GM12878 (cell line): ENCODE results near the gene SLC35C1. TPM values are rescaled to one million over a fixed set of nuclear protein-coding genes. Genes with fewer than 3 reads are reported as not detected.

Experiments
- ATAC-seq: fragments of 200-7000 bp; cut with Tn5 transposase; 3 replicates; pipeline ENCODE4 v1.9.1; 2020; ENCODE audit warnings: mild to moderate bottlenecking, moderate library complexity
- BruUV-seq: library from RNA; stranded (reverse); fragments of 400-500 nt; replicated peaks from 2 replicates; lab custom pipeline; 2021; lab: Mats Ljungman, UMichigan
- CTCF ChIA-PET: fragments of 300-600 bp; sonication (Branson Sonifier 250); formaldehyde crosslinking; extraction: SDS; loops from one replicate; lab custom pipeline; 2021; ENCODE audit warnings: inconsistent platforms; lab: Yijun Ruan, JAX
- POLR2A ChIA-PET: fragments of 350-600 bp; formaldehyde crosslinking; extraction: SDS; loops from one replicate; lab custom pipeline; 2021; ENCODE audit warnings: inconsistent platforms; lab: Charles Lee
- RAD21 ChIA-PET: fragments of 300-600 bp; sonication (Branson Sonifier 250); formaldehyde crosslinking; loops from one replicate; lab custom pipeline; 2023; ENCODE audit warnings: antibody characterized with exemption; ENCODE audit not compliant: unreplicated experiment; lab: Charles Lee
- SMC1A ChIA-PET: fragments of 300-600 bp; sonication (Branson Sonifier 250); formaldehyde crosslinking; loops from one replicate; lab custom pipeline; 2023; ENCODE audit not compliant: unreplicated experiment, uncharacterized antibody; lab: Charles Lee
- DNase-seq: peaks from one replicate; pipeline ENCODE4 v3.0.0-alpha.2; 2011; ENCODE audit warnings: low read depth, low spot score
- FAIRE-seq: peaks from 3 replicates; lab custom pipeline; 2011; peaks lifted over from hg19 to GRCh38; lab: Jason Lieb, UNC
- H2AFZ ChIP-seq: 2 replicates; pipeline ENCODE4 v1.6.0; 2011; ENCODE audit warnings: low read depth, low read length, control low read depth; ENCODE audit not compliant: control insufficient read depth
- H3K27ac ChIP-seq: 2 replicates; pipeline ENCODE4 v1.5.1; 2011; ENCODE audit warnings: control low read depth; ENCODE audit not compliant: control insufficient read depth, insufficient read depth
- H3K27me3 ChIP-seq, 2 experiments: replicated peaks in 1 of 2; 2 replicates each; pipeline versions ENCODE4 v1.6.0 to v1.6.1; 2011; ENCODE audit warnings: low read length in 1 of 2; ENCODE audit not compliant: control insufficient read depth in 2 of 2, insufficient read depth in 2 of 2
- H3K36me3 ChIP-seq, 2 experiments: 2 replicates each; pipeline ENCODE4 v1.5.1; 2011; ENCODE audit warnings: low read length in 1 of 2; ENCODE audit not compliant: control insufficient read depth in 2 of 2, insufficient read depth in 2 of 2
- H3K4me1 ChIP-seq: 2 replicates; pipeline ENCODE4 v1.6.1; 2011; ENCODE audit warnings: mild to moderate bottlenecking, low read length, moderate library complexity, mixed read lengths; ENCODE audit not compliant: control insufficient read depth, insufficient read depth
- H3K4me2 ChIP-seq: 2 replicates; pipeline ENCODE4 v1.6.0; 2011; ENCODE audit warnings: control low read depth; ENCODE audit not compliant: control insufficient read depth, insufficient read depth
- H3K4me3 ChIP-seq: fragments of 200-600 bp; sonication (generic); 2 replicates; pipeline ENCODE4 v1.5.1; 2016
- H3K79me2 ChIP-seq: 2 replicates; pipeline ENCODE4 v1.6.0; 2011; ENCODE audit warnings: low read length; ENCODE audit not compliant: control insufficient read depth, insufficient read depth
- H3K9ac ChIP-seq: 2 replicates; pipeline ENCODE4 v1.8.0; 2011; ENCODE audit warnings: low read length, control low read depth, mixed read lengths; ENCODE audit not compliant: control insufficient read depth, insufficient read depth
- H3K9me3 ChIP-seq: replicated peaks from 3 replicates; pipeline ENCODE4 v1.5.1; 2011; ENCODE audit warnings: mild to moderate bottlenecking, low read length; ENCODE audit not compliant: control insufficient read depth, insufficient read depth
- H4K20me1 ChIP-seq: 2 replicates; pipeline ENCODE4 v1.6.0; 2011; ENCODE audit not compliant: control insufficient read depth, insufficient read depth
- EGR1 ChIP-seq, 2 experiments: IDR thresholded peaks; 1 replicate in 1 of 2; 2 replicates in 1 of 2; pipeline ENCODE4 v1.6.1; 2011 to 2012; ENCODE audit warnings: low read depth in 2 of 2, low read length in 2 of 2, borderline replicate concordance in 1 of 2, mild to moderate bottlenecking in 1 of 2, moderate library complexity in 1 of 2
- FOXK2 ChIP-seq: fragments of 450-650 bp; IDR thresholded peaks from 2 replicates; pipeline ENCODE4 v1.6.1; 2017; ENCODE audit warnings: mild to moderate bottlenecking, moderate library complexity
- IKZF2 ChIP-seq, 2 experiments: fragments of 450-650 bp; IDR thresholded peaks; 2 replicates each; pipeline ENCODE4 v1.6.1; 2017; ENCODE audit warnings: mild to moderate bottlenecking in 2 of 2, moderate library complexity in 2 of 2
- KDM1A ChIP-seq: fragments of 200-600 bp; sonication (generic); IDR thresholded peaks from 2 replicates; pipeline ENCODE4 v1.6.1; 2016; ENCODE audit warnings: borderline replicate concordance
- MLLT1 ChIP-seq: fragments of 450-650 bp; IDR thresholded peaks from 2 replicates; pipeline ENCODE4 v1.6.1; 2016; ENCODE audit warnings: mild to moderate bottlenecking
- MYB ChIP-seq: fragments of 150-350 bp; IDR thresholded peaks from 2 replicates; pipeline ENCODE4 v1.6.1; 2014; ENCODE audit warnings: mild to moderate bottlenecking, low read depth, low read length, borderline replicate concordance
- NKRF ChIP-seq: fragments of 450-650 bp; conservative IDR thresholded peaks from 2 replicates; pipeline ENCODE4 v1.6.1; 2017; ENCODE audit warnings: mild to moderate bottlenecking, moderate library complexity
- RCOR1 ChIP-seq: conservative IDR thresholded peaks from 2 replicates; pipeline ENCODE4 v1.6.1; 2012; ENCODE audit warnings: low read depth, low read length, improper control_type of control experiment
- SREBF1 ChIP-seq: IDR thresholded peaks from 2 replicates; pipeline ENCODE4 v1.6.1; 2012; ENCODE audit warnings: mild to moderate bottlenecking, low read length
- WGBS: methylation state at CpG from one replicate; pipeline ENCODE4 v1.1.6; 2016; ENCODE audit warnings: low lambda C conversion rate; ENCODE audit not compliant: insufficient replicate concordance, insufficient coverage; ENCODE audit errors: missing lambda C conversion rate; 5-methylcytosine and 5-hydroxymethylcytosine counted together
- in situ Hi-C: fragments of 300-500 bp; cut with MboI; formaldehyde crosslinking; loops from 9 replicates; pipeline ENCODE4 v1.14.3; 2018; ENCODE audit warnings: mixed read lengths
- intact Hi-C: fragments of 100-400 bp; cut with micrococcal nuclease; formaldehyde crosslinking; loops from one replicate; pipeline ENCODE4 v1.14.2; 2022; ENCODE audit not compliant: unreplicated experiment
- polyA plus RNA-seq, 11 experiments: library from polyadenylated mRNA; depleted of rRNA in 4 of 11; unstranded in 6 of 11; stranded (reverse) in 5 of 11; fragments of >200 nt; fragmentation: Nextera tagmentation in 4 of 11; fragmentation: Illumina TruSeq in 1 of 11; extraction: Ambion mirVana in 4 of 11; extraction: Trizol in 1 of 11; gene quantifications; 1 replicate in 1 of 11; 2 replicates in 10 of 11; pipeline versions ENCODE4 v1.2.1 to v1.2.3, GENCODE V29; 2011 to 2016; ENCODE audit warnings: inconsistent platforms in 2 of 11, missing spikeins in 2 of 11, low read depth in 1 of 11
- total RNA-seq, 4 experiments: library from RNA; depleted of rRNA in 3 of 4; stranded (reverse); fragments of >200 nt in 3 of 4; fragmentation: Illumina TruSeq in 1 of 4; extraction: Trizol in 1 of 4; gene quantifications; 2 replicates each; pipeline versions ENCODE4 v1.2.1 to v1.2.3, GENCODE V29; 2013 to 2021
- TF ChIP-seq, protein P1 (sequence below): fragments of 450-650 bp; IDR thresholded peaks from 2 replicates; pipeline ENCODE4 v1.6.1; 2017; ENCODE audit warnings: mild to moderate bottlenecking, moderate library complexity

SLC35C1 gene
- total and polyA plus RNA-seq, 10 of the 15 experiments (the other 5 are each of a cell fraction or from before 2014, with no cell fraction given), result 0.55 to 9.7 (median 4.3) TPM

GRCh38 chr11:45828996-45829395 lies 24.0 kb downstream of the SLC35C1 start:
- Histone ChIP-seq H3K27ac (no peak overlapping the region), H3K27me3 (peaks cover 0 to 5% of the 10 kb centered on the region in 2 experiments; a peak in 2 of 4 replicates), H2AFZ (no peak overlapping the region), H3K9ac (no peak overlapping the region), H3K36me3 (no peaks in the 10 kb centered on the region), H3K4me2 (no peak overlapping the region), H4K20me1 (no peaks in the 10 kb centered on the region), H3K4me1 (peaks cover 4% of the 10 kb centered on the region), H3K4me3 (no peak overlapping the region), H3K9me3 (no peaks in the 10 kb centered on the region), H3K79me2 (no peaks in the 10 kb centered on the region)
- ChIA-PET RAD21 (no interaction called here), POLR2A (no interaction called here), SMC1A (no interaction called here), CTCF (no interaction called here)
- TF ChIP-seq, protein P1, sequence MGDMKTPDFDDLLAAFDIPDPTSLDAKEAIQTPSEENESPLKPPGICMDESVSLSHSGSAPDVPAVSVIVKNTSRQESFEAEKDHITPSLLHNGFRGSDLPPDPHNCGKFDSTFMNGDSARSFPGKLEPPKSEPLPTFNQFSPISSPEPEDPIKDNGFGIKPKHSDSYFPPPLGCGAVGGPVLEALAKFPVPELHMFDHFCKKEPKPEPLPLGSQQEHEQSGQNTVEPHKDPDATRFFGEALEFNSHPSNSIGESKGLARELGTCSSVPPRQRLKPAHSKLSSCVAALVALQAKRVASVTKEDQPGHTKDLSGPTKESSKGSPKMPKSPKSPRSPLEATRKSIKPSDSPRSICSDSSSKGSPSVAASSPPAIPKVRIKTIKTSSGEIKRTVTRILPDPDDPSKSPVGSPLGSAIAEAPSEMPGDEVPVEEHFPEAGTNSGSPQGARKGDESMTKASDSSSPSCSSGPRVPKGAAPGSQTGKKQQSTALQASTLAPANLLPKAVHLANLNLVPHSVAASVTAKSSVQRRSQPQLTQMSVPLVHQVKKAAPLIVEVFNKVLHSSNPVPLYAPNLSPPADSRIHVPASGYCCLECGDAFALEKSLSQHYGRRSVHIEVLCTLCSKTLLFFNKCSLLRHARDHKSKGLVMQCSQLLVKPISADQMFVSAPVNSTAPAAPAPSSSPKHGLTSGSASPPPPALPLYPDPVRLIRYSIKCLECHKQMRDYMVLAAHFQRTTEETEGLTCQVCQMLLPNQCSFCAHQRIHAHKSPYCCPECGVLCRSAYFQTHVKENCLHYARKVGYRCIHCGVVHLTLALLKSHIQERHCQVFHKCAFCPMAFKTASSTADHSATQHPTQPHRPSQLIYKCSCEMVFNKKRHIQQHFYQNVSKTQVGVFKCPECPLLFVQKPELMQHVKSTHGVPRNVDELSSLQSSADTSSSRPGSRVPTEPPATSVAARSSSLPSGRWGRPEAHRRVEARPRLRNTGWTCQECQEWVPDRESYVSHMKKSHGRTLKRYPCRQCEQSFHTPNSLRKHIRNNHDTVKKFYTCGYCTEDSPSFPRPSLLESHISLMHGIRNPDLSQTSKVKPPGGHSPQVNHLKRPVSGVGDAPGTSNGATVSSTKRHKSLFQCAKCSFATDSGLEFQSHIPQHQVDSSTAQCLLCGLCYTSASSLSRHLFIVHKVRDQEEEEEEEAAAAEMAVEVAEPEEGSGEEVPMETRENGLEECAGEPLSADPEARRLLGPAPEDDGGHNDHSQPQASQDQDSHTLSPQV, result no peak
- TF ChIP-seq MYB, result no peak
- no peak for TF ChIP-seq MLLT1
- no peak for TF ChIP-seq KDM1A
- no peak for TF ChIP-seq NKRF
- TF ChIP-seq RCOR1, result no peak
- no peak for TF ChIP-seq FOXK2
- no peak for TF ChIP-seq EGR1 (IDR thresholded peaks at IDR 0.05; ENCODE audit: borderline replicate concordance in 1 of 2, low read depth in 2 of 2, low read length in 2 of 2)
- TF ChIP-seq IKZF2 (IDR thresholded peaks at IDR 0.05), result no peak
- no peak for TF ChIP-seq SREBF1
- intact Hi-C loops (no loop called here), in situ Hi-C loops (no loop called here)
- 46% methylated on average over 4 of the region's 4 CpGs for WGBS
- BruUV-seq, result no TSS peak
- no peak for FAIRE-seq
- no peak for ATAC-seq
- DNase-seq, result no peak
